SK-MEL-5 (cell line): ENCODE results near the gene SLC33A1. TPM values are rescaled to one million over a fixed set of nuclear protein-coding genes. Genes with fewer than 3 reads are reported as not detected.

Source experiments
- DNase-seq: peaks from one replicate; pipeline ENCODE4 v3.0.0-alpha.2; 2016; ENCODE audit warnings: low read depth, low spot score
- in situ Hi-C: cut with HindIII; loops from 2 replicates; pipeline ENCODE4 v1.10.0; 2016; ENCODE audit warnings: low sequenced_read_pairs, high pct_unique_total_duplicates, low pct_unique_long_range_greater_than_20kb
- total RNA-seq: library from RNA; depleted of rRNA; stranded (reverse); fragments of >200 nt; shearing (Covaris generic); gene quantifications from 2 replicates; pipeline ENCODE4 v1.2.3, GENCODE V29; 2014

SLC33A1 gene
- total RNA-seq, 1 experiment from 2014 or later: 66.0 TPM

DNA sequence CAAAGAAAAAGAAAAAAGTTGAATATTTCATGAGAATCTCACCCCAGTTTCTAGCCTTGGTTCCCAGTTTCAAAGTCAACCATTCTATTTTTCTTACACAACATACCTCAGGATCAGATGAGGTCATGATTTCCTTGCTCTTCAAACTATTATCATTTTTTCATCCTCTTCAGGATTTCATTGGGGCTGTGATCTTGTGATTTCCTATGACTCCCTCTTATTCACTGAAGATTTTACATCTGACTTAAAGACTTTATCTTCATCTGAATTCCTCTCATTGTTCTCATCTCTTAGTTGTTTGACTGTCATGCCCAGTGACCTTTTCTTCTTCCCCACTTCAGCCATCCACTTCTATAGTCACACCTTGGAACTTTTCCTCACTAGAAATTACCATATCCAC lies 45.0 kb downstream of the SLC33A1 start:
- in situ Hi-C loops: no loop called here
- DNase-seq: peak; percentile 88

DNA sequence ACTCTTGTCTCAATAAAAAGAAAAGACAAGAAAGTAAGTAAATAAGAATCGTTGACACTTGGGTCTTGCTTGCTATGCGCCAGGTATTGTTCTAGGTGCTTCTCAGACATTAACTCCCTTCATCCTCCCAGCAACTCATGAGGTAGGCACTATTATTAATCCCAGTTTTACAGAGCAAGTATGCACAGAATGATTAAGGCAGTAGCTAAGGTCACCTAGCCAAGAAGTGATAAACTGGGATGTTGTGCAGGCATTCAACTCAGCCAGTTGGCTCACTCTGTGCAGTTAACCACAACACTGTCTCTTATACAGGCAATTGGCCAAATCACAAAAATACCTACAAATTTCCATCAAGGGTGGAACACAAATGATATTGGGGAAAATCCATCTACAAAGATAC lies 46.4 kb downstream of the SLC33A1 start:
- DNase-seq: no peak
- in situ Hi-C loops: no loop called here

DNA sequence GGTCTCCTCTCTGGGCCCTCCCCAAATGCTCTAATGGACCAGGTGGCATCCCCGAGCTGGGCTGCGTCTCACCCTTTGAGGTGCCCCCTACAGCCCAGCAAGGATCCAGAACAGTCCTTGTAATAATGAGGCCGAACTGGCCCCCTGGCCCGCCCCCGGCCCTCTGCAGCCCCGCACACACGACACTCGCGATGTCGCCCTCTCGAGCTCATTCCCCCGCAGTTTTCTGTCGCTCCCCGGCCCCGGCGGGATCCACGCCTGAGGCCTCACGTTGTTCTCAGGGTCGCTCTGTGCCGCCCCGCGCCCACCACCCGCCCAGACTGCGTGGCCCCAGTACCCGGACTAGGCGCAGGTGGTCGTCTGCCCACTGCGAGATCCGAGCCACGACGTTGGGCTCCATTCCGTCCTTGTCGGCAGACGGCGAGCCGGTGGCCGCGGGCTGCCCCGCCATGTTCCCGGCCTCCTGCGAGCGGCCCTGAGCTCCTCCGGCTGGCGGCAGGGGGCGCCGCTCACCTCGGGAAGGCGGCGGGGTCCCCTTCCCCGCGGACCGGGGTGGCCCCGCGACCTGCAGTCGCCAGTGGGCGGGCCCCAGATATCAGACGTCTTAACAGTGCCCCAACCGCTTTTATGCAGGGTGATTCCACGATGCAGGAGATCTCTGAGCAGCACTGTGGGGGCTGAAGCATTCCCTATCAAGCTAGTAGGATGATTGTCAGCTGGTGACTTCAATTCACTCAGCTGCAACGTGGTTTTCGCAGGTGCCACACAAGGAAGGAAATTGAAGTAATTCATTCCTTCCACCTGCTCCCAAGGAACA lies 48.2 kb downstream of the SLC33A1 start, which contains the start of gene C3orf33:
Gene C3orf33 (minus strand): TSS at position 477 of the 817 bp plus-strand sequence. CDS start 26 bp downstream, at position 451.
- DNase-seq: peak; percentile 61
- in situ Hi-C loops: no loop called here

DNA sequence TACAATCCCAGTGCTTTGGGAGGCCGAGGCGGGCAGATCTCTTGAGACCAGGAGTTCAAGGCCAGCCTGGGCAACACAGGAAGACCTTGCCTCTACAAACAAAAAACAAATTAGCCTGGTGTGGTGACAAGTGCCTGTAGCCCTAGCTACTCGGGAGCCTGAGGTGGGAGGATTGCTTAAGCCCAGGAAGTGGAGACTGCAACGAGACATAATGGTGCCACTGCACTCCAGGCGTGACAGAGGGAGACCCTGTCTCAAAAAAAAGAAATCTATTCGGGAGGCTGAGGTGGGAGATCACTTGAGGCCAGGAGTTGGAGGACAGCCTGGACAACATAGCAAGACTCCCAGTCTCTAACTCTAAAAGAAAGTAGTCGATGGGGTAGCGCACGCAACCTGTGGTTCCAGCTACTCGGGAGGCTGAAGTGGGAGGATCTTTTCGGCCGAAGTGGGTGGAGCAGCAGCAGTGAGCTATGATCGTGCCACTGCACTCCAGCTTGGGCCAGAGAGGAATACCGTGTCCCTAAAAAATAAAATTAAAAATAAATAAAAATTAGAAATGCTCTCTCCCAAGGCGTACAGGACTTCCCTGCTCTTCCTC lies 48.9 kb downstream of the SLC33A1 start:
- peak; percentile 45 for DNase-seq
- in situ Hi-C loops: no loop called here

DNA sequence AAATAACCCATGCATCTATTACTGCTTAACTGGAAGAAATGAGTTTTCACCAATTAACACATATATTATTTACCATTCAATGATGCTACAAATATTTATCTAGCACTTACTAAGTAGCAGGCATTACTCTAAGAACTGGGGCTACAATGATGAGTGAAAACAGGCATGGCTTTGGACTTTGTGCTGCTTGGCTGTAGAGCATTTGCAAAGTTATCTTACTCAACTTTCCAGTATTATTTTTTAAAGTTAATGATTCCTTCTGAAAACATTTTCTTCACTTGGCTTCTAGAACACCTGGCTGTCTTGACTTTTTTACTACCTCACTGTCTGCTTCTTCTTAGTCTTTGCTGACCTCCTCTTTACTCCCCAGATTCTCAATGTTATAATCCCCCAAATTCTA lies 49.9 kb downstream of the SLC33A1 start:
- in situ Hi-C loops: no loop called here
- no peak for DNase-seq

DNA sequence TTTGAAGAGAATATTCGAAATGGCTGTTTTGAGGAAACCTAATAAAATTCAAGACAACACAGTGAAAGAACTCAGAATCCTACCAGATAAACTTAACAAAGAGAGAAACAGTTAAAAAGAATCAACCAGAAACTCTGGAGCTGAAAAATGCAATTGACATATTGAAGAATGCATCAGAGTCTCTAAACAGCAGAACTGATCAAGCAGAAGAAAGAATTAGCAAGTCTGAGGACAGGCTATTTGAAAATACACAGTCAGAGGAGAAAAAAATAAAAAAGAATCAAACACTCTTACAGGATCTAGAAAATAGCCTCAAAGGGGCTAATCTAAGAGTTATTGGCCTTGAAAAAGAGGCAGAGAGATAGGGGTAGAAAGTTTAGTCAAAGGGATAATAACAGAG lies 61.7 kb downstream of the SLC33A1 start:
- in situ Hi-C loops: no loop called here

DNA sequence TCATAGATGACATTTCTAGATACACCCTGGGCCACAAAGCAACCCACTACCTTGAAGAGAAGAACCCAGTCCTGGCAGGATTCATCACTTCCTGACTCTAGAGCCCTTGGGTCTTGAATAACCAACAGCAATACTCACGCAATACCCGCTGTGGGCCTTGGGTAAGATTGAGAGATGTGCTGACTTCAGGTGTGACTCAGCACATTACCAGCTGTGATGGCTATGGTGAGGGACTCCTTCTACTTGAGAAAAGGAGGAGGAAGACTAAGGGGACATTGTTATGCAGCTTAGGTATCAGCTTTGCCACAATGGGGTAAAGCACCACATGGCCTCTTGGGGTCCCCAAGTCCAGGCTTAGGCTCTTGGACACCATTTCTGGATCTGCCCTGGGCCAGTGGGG lies 63.0 kb downstream of the SLC33A1 start:
- DNase-seq: no peak
- in situ Hi-C loops: no loop called here

More for the DNA sequence above, 61.7 kb downstream of the SLC33A1 start:
- DNase-seq: no peak

DNA sequence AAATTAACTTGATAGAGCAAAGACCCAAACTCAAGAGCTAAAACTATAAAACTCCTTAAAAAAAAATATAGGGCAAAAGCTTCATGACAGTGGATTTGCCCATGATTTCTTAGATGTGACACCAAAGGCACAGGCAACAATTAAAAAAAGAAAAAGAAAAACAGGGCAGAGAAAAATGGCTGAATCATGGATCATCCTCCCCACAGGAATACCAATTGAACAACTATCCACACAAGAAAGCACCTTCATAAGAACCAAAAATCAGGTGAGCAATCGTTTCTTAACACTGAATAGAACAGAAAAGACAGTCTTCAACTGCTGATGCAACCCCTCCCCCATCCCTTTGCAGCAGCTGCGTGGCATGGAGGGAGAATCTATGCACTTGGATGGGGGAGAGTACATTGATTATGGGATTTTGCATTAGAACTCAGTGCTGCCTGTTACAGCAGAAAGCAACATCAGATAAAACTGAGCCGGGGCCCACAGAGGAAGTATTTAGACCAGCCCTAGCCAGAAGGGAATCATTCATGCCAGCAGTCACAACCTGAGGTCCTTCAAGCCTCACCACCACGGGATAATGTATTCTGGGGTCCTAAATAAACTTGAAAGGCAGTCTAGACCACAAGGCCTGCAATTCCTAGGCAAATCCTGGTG lies 63.8 kb downstream of the SLC33A1 start:
- in situ Hi-C loops: no loop called here
- no peak for DNase-seq

DNA sequence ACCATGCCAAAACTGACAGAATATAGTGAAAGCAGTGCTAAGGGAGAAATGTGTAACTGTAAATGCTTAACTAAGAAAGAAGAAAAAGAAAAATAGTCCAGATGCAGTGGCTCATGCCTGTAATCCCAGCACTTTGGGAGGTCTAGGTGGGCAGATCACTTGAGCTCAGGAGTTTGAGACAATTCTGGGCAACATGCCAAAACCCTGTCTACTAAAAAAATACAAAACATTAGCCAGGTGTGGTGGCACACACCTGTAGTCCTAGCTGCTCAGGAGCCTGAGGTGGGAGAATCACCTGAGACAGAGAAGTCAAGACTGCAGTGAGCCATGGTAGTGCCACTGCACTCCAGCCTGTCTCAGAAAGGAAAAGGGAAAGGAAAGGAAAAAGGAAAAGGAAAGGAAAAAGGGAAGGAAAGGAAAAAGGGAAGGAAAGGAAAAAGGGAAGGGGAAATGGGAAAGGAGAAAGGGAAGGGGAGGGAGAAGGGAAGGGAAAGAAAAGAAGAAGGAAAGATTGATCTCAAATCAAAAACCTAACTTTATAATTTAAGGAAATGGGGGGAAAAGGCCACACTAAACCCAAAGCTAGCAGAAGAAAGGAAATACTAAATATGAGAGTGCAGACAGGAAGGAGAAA lies 68.4 kb downstream of the SLC33A1 start:
- in situ Hi-C loops: no loop called here

DNA sequence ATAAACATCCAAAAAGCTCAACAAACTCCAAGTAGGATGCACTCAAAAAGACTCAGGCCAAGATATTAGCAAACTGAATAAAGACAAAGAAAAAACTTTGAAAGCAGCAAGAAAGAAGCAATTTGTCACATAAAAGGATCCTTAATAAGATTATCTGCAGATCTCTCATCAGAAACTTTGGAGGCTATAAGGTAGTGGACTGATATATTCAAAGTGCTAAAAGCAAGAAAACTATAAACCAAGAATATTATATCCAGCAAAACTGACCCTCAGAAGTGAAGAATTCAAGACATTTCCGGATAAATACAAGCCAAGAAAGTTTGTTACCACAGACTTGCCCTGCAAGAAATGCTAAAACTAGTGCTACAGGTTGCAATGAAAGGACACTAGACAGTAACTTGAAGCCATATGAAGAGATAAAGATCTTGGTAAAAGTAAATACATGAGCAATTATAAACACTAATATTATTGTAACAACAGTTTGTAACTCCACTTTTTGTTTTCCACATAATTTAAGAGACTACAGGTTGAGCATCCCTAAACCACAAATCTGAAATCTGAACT lies 71.8 kb downstream of the SLC33A1 start:
- DNase-seq: no peak

More for the DNA sequence above, 68.4 kb downstream of the SLC33A1 start:
- DNase-seq: no peak

DNA sequence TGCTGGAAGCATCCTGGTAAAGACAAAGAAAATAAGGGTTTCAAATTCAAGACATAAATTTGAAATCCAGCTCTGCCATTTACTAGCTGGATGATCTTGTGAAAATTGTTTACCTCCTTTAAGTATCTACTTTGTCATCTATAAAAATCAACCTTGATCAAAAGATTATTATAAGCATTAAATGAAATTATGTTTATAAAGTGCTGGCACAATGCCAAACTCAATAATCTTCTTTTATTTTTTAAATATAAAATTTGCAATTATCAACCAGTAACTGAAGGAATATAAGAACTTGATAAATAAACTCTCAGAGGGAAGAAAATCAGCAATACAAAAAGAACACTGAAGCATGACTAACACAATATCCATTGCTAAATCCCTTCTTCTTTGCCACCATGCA lies 73.9 kb downstream of the SLC33A1 start:
- DNase-seq: no peak
- in situ Hi-C loops: no loop called here

More for the DNA sequence above, 71.8 kb downstream of the SLC33A1 start:
- in situ Hi-C loops: no loop called here

DNA sequence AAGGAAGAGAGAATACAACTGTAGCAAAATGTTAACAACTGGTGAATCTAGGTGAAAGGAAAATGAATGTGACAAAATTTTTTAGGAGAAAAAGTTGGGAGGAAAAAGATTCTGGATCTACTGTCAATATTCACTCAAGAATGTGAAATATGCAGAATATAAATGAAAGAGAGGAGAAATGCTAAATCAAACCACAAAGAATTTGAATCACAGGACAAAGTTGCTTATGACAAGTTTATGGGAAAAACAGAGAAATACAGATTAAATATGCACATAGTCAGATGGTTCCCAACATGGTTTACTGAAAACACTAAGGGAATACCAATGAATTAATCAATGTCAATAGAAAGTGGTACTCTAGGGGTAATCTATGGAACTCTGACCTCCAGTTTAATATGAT lies 75.8 kb downstream of the SLC33A1 start:
- in situ Hi-C loops: no loop called here

DNA sequence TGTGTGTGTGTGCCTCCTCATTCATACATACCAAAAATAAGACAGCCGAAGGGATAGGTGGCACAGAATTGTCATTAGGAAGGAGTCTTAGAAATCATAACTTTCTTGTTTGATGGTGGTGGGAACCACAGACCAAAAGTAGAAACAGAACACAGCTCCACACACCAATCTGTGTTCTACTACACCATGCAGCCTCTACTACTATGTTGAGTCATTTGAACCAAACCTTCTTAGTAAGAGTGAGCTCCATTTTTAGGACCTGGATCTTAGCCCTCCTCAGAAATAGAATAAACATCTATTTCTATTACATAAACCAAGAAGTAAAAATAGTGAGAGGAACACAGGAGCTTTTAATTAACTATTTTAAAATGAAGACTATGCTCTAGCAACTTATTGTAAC lies 81.4 kb downstream of the SLC33A1 start:
- no peak for DNase-seq
- in situ Hi-C loops: no loop called here

More for the DNA sequence above, 75.8 kb downstream of the SLC33A1 start:
- no peak for DNase-seq

DNA sequence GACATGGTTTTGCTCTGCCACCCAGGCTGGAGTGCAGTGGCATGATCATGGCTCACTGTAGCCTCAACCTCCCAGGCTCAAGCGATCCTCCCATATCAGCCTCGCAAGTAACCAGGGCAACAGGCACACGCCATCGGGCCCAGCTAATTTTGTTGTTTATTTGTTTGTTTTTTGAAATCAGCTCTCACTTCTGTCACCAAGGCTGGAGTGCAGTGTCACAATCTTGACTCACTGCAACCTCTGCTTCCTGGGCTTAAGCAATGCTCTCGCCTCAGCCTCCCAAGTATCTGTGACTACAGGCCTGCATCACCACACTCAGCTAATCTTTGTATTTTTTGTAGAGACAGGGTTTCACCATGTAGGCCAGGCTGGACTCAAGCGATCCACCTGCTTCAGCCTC lies 83.1 kb downstream of the SLC33A1 start:
- in situ Hi-C loops: no loop called here
- DNase-seq: no peak
